H1 (cell line): ENCODE data around the gene PUDP. TPM values are rescaled to one million over a fixed set of nuclear protein-coding genes. Genes with fewer than 3 reads are reported as not detected.

ENCODE experiments used
- CTCF ChIA-PET: fragments of 300-600 bp; sonication (Branson Sonifier 250); formaldehyde crosslinking; loops from one replicate; lab custom pipeline; 2021; ENCODE audit not compliant: partially characterized antibody; lab: Charles Lee
- POLR2A ChIA-PET: fragments of 300-600 bp; sonication (Branson Sonifier 250); formaldehyde crosslinking; loops from one replicate; lab custom pipeline; 2021; ENCODE audit warnings: inconsistent platforms; ENCODE audit not compliant: partially characterized antibody; lab: Charles Lee
- DNase-seq, 2 experiments: peaks; one replicate each; pipeline versions ENCODE4 v3.0.0 to v3.0.0-alpha.2; 2010 to 2022; ENCODE audit warnings: low spot score in 2 of 2, low read depth in 1 of 2, mixed read lengths in 1 of 2
- FAIRE-seq: peaks from 2 replicates; lab custom pipeline; 2011; peaks lifted over from hg19 to GRCh38; lab: Jason Lieb, UNC
- H2AFZ ChIP-seq: 2 replicates; pipeline ENCODE4 v1.8.1; 2012; ENCODE audit warnings: low read length, inconsistent platforms
- H2AK5ac ChIP-seq: 2 replicates; pipeline ENCODE4 v1.6.1; 2013; ENCODE audit warnings: low read depth, low read length
- H2BK120ac ChIP-seq: replicated peaks from 2 replicates; pipeline ENCODE3; 2013; ENCODE audit warnings: low read depth, low read length, inconsistent platforms
- H2BK12ac ChIP-seq: 2 replicates; pipeline ENCODE4 v1.6.1; 2013; ENCODE audit warnings: low read depth, low read length
- H2BK15ac ChIP-seq: 2 replicates; pipeline ENCODE4 v1.6.1; 2013; ENCODE audit warnings: low read length
- H2BK20ac ChIP-seq: 2 replicates; pipeline ENCODE4 v1.6.1; 2013; ENCODE audit warnings: low read length
- H2BK5ac ChIP-seq: 2 replicates; pipeline ENCODE4 v1.6.1; 2013; ENCODE audit warnings: low read depth, low read length
- H3K14ac ChIP-seq: 2 replicates; pipeline ENCODE4 v1.6.1; 2013; ENCODE audit warnings: inconsistent platforms; ENCODE audit not compliant: insufficient read length
- H3K18ac ChIP-seq: 2 replicates; pipeline ENCODE4 v1.6.1; 2013; ENCODE audit warnings: low read length; ENCODE audit errors: extremely low read depth
- H3K23ac ChIP-seq: 2 replicates; pipeline ENCODE4 v1.6.1; 2013; ENCODE audit warnings: inconsistent platforms; ENCODE audit not compliant: insufficient read length
- H3K23me2 ChIP-seq: 2 replicates; pipeline ENCODE4 v1.6.1; 2013; ENCODE audit warnings: low read depth, low read length
- H3K27ac ChIP-seq: 2 replicates; pipeline ENCODE4 v1.6.1; 2011; ENCODE audit warnings: low read depth, low read length, inconsistent platforms
- H3K27me3 ChIP-seq, 4 experiments: replicated peaks in 1 of 4; 1 replicate in 1 of 4; 2 replicates in 3 of 4; pipeline versions ENCODE4 v1.6.1 to v1.8.1; 2011 to 2013; ENCODE audit warnings: low read length in 3 of 4, mild to moderate bottlenecking in 3 of 4, inconsistent platforms in 2 of 4, mixed read lengths in 2 of 4, moderate library complexity in 1 of 4; ENCODE audit not compliant: control insufficient read depth in 3 of 4, insufficient read depth in 3 of 4; ENCODE audit errors: extremely low read depth in 1 of 4
- H3K36me3 ChIP-seq, 4 experiments: 2 replicates each; pipeline versions ENCODE4 v1.6.1 to v1.8.1; 2011 to 2013; ENCODE audit warnings: mild to moderate bottlenecking in 4 of 4, low read length in 3 of 4, moderate library complexity in 2 of 4, control low read depth in 1 of 4, inconsistent platforms in 1 of 4; ENCODE audit not compliant: insufficient read depth in 4 of 4, control insufficient read depth in 2 of 4
- H3K4ac ChIP-seq: replicated peaks from 2 replicates; pipeline ENCODE3; 2013; ENCODE audit warnings: low read length, low read depth, mixed read lengths, inconsistent platforms; ENCODE audit not compliant: insufficient read length
- H3K4me1 ChIP-seq, 4 experiments: replicated peaks in 1 of 4; 1 replicate in 1 of 4; 2 replicates in 3 of 4; pipeline versions ENCODE4 v1.6.1 to v1.8.1; 2011 to 2013; ENCODE audit warnings: low read length in 3 of 4, inconsistent platforms in 2 of 4, mixed read lengths in 1 of 4; ENCODE audit not compliant: insufficient read depth in 4 of 4, control insufficient read depth in 3 of 4
- H3K4me2 ChIP-seq, 2 experiments: 2 replicates each; pipeline versions ENCODE4 v1.6.1 to v1.8.1; 2011 to 2013; ENCODE audit warnings: low read depth in 2 of 2, low read length in 2 of 2, control low read depth in 1 of 2, inconsistent platforms in 1 of 2, mild to moderate bottlenecking in 1 of 2; ENCODE audit not compliant: insufficient read depth in 1 of 2
- H3K4me3 ChIP-seq, 4 experiments: fragments of 200-600, 300-600 bp in 1 of 4; sonication (generic), shearing (Covaris generic), sonication (Bioruptor Twin) in 1 of 4; 2 replicates each; pipeline versions ENCODE4 v1.5.1 to v1.8.1; 2011 to 2016; ENCODE audit warnings: low read length in 4 of 4, low read depth in 3 of 4, control low read depth in 2 of 4, inconsistent platforms in 2 of 4, mild to moderate bottlenecking in 2 of 4, mixed read lengths in 1 of 4, moderate library complexity in 1 of 4; ENCODE audit not compliant: insufficient read depth in 2 of 4; ENCODE audit errors: extremely low read depth in 1 of 4
- H3K56ac ChIP-seq: replicated peaks from 2 replicates; pipeline ENCODE3; 2013; ENCODE audit warnings: low read depth, mild to moderate bottlenecking, mixed read lengths, low read length, inconsistent platforms; ENCODE audit not compliant: insufficient read length
- H3K79me1 ChIP-seq: 2 replicates; pipeline ENCODE4 v1.6.1; 2013; ENCODE audit warnings: low read depth, low read length, control low read depth
- H3K79me2 ChIP-seq, 2 experiments: 2 replicates each; pipeline versions ENCODE4 v1.6.1 to v1.8.1; 2012 to 2013; ENCODE audit warnings: low read length in 2 of 2, mild to moderate bottlenecking in 2 of 2, inconsistent platforms in 1 of 2; ENCODE audit not compliant: insufficient read depth in 2 of 2, control insufficient read depth in 1 of 2
- H3K9ac ChIP-seq, 4 experiments: replicated peaks in 1 of 4; 1 replicate in 1 of 4; 2 replicates in 3 of 4; pipeline versions ENCODE4 v1.6.1 to v1.8.1; 2011 to 2013; ENCODE audit warnings: low read depth in 3 of 4, low read length in 3 of 4, control low read depth in 2 of 4, mild to moderate bottlenecking in 2 of 4, moderate library complexity in 2 of 4, inconsistent platforms in 1 of 4; ENCODE audit errors: extremely low read depth in 1 of 4
- H3K9me3 ChIP-seq, 2 experiments: 2 replicates each; pipeline versions ENCODE4 v1.6.1 to v1.8.1; 2012 to 2013; ENCODE audit warnings: mild to moderate bottlenecking in 2 of 2, moderate library complexity in 2 of 2, control low read depth in 1 of 2, inconsistent platforms in 1 of 2, low read depth in 1 of 2, low read length in 1 of 2, mixed read lengths in 1 of 2; ENCODE audit not compliant: insufficient read depth in 2 of 2
- H4K20me1 ChIP-seq, 2 experiments: replicated peaks in 1 of 2; 2 replicates each; pipeline versions ENCODE3 to v1.8.1; 2011 to 2013; ENCODE audit warnings: inconsistent platforms in 2 of 2, low read length in 2 of 2, mild to moderate bottlenecking in 1 of 2; ENCODE audit not compliant: insufficient read depth in 2 of 2, control insufficient read depth in 1 of 2
- H4K5ac ChIP-seq: 2 replicates; pipeline ENCODE4 v1.6.1; 2013; ENCODE audit warnings: low read length, low read depth, mixed read lengths, inconsistent platforms; ENCODE audit not compliant: insufficient read length
- H4K8ac ChIP-seq: 2 replicates; pipeline ENCODE4 v1.8.0; 2013; ENCODE audit warnings: mild to moderate bottlenecking, moderate library complexity, low read length, inconsistent platforms; ENCODE audit not compliant: insufficient read depth; ENCODE audit errors: extremely low read depth
- H4K91ac ChIP-seq: replicated peaks from 2 replicates; pipeline ENCODE3; 2013; ENCODE audit warnings: low read length, mixed read lengths, inconsistent platforms; ENCODE audit not compliant: insufficient read length
- ASH2L ChIP-seq: fragments of 200-600, 300-600 bp; sonication (generic); IDR thresholded peaks from one replicate; pipeline ENCODE4 v1.7.1; 2017; ENCODE audit warnings: low read length
- BACH1 ChIP-seq: IDR thresholded peaks from 2 replicates; pipeline ENCODE4 v1.6.1; 2012; ENCODE audit warnings: low read length, improper control_type of control experiment
- POLR2AphosphoS5 ChIP-seq: IDR thresholded peaks from 2 replicates; pipeline ENCODE4 v1.6.1; 2011; ENCODE audit warnings: low read depth, low read length
- POU5F1 ChIP-seq: IDR thresholded peaks from 2 replicates; pipeline ENCODE4 v1.6.1; 2011; ENCODE audit warnings: low read depth, mild to moderate bottlenecking, low read length, moderate library complexity
- WGBS, 2 experiments: shearing (Covaris generic) in 1 of 2; methylation state at CpG; one replicate each; pipeline versions ENCODE4 v1.1.6 to v1.1.7; 2013 to 2015; ENCODE audit warnings: low lambda C conversion rate in 2 of 2, mixed read lengths in 2 of 2, inconsistent platforms in 1 of 2, low coverage in 1 of 2, missing lambda C conversion rate in 1 of 2; ENCODE audit not compliant: insufficient replicate concordance in 2 of 2, insufficient coverage in 1 of 2, insufficient read length in 1 of 2; ENCODE audit errors: extremely low coverage in 1 of 2, missing lambda C conversion rate in 1 of 2; 5-methylcytosine and 5-hydroxymethylcytosine counted together
- polyA plus RNA-seq, 7 experiments: library from polyadenylated mRNA; depleted of rRNA in 3 of 7; stranded (reverse) in 5 of 7; unstranded in 2 of 7; fragments of >200 nt in 5 of 7; fragments of 200-250 nt in 2 of 7; gene quantifications; 1 replicate in 5 of 7; 2 replicates in 1 of 7; 4 replicates in 1 of 7; pipeline versions ENCODE4 v1.2.1 to v1.2.3, GENCODE V29; 2011 to 2013; ENCODE audit warnings: missing spikeins in 2 of 7, mixed read lengths in 2 of 7
- total RNA-seq: library from RNA; stranded (reverse); fragmentation: NEBNext Ultra II Directional; extraction: Animal tissue kit (Norgen Biotek cat#: 25700); gene quantifications from 2 replicates; pipeline ENCODE4 v1.2.1, GENCODE V29; 2021

Gene PUDP
- total and polyA plus RNA-seq, 2 of the 8 experiments (the other 6 are each of a cell fraction or from before 2014, with no cell fraction given): 27.2 to 30.2 TPM

DNA sequence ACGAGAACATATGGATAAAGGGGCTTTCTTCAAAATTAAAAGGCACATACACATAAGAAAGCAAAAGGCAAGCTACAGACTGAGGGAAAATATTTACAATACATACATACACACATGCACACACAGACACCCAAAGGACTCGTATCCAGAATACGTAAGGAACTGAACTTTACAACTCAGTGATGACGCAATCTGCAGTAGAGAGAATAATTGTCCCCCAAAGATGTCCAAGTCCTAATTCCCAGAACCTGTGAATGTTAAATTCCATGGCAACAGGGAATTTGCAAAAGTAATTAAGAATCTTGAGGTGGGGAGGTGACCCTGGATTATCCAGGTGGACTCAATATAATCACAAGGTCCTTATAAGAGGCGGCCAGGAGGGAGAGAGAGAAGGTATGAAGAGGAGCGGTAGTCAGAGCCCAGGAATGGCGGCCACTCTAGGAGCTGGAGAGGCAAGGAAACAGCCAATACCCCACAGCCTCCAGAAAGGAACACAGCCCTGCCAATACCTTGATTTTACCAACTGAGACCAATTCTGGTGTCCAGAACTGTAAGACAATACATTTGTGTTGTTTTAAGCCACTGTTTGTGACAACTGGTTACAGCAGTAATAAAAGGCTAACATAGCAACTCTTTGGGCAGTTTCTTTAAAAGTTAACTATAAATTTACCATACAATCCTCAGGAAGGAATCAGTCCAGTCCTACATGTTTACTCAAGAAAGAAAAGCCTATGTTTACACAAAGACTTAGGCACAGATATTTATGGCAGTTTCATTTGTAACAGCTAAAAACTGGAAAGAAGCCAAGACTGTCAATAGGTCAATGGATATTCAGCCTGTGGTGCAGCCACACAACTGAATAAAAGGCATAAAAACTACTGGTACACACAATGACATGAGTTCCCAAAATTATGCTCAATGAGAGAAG lies 27.7 kb downstream of the PUDP start:
- Histone ChIP-seq H3K9ac (no peak overlapping the region), H2BK120ac (no peak overlapping the region), H4K8ac (no peak overlapping the region), H3K9me3 (no peaks in the 10 kb centered on the region), H2AFZ (no peak overlapping the region), H4K5ac (no peak overlapping the region), H3K4ac (no peak overlapping the region), H3K4me2 (no peak overlapping the region), H4K91ac (peak overlapping the region; percentile 40), H2AK5ac (no peak overlapping the region), H3K27me3 (no peaks in the 10 kb centered on the region), H3K36me3 (no peaks in the 10 kb centered on the region), H2BK5ac (no peak overlapping the region), H2BK15ac (no peak overlapping the region), H3K18ac (no peak overlapping the region), H3K79me1 (no peaks in the 10 kb centered on the region; the same call in 1 of the 2 replicates), H2BK12ac (no peak overlapping the region), H3K14ac (no peak overlapping the region), H3K4me1 (peaks cover 0 to 6% (median 3%) of the 10 kb centered on the region in 4 experiments; a peak in 3 of 7 replicates), H3K23ac (no peak overlapping the region), H3K23me2 (no peaks in the 10 kb centered on the region), H3K79me2 (no peaks in the 10 kb centered on the region; a peak in 1 of 4 replicates), H4K20me1 (no peaks in the 10 kb centered on the region), H3K56ac (no peak overlapping the region), H3K27ac (no peak overlapping the region), H2BK20ac (no peak overlapping the region), H3K4me3 (no peak overlapping the region)
- DNase-seq: no peak
- ChIA-PET POLR2A (no interaction called here), CTCF (no interaction called here)
- WGBS, 2 experiments: 81% methylated on average over 4 of the region's 7 CpGs; no CpG with 5 or more reads in 1 of the 2 experiments
- TF ChIP-seq POLR2AphosphoS5: no peak
- TF ChIP-seq POU5F1: no peak
- TF ChIP-seq ASH2L: no peak
- no peak for TF ChIP-seq BACH1
- no peak for FAIRE-seq
